Spleen (tissue), 7 donors: ENCODE measurements around the gene KSR1.

Experiments
- POLR2A ChIP-seq, 3 donors: fragments of 450-650 bp; IDR thresholded peaks; one replicate each; pipeline ENCODE4 v1.5.1; 2017; ENCODE audit warnings: antibody characterized with exemption in 3 of 3, mild to moderate bottlenecking in 1 of 3
- POLR2AphosphoS5 ChIP-seq, 3 donors: sonication (generic); formaldehyde crosslinking; IDR thresholded peaks; one replicate each; pipeline ENCODE4 v1.5.1; 2017; ENCODE audit warnings: antibody characterized with exemption in 3 of 3
- TF ChIP-seq, protein P1 (sequence below), 11 experiments: fragments of 200-600 bp in 7 of 11; fragments of 450-650 bp in 4 of 11; sonication (generic) in 4 of 11; IDR thresholded peaks in 8 of 11; conservative IDR thresholded peaks in 3 of 11; 1 replicate in 7 of 11; 2 replicates in 4 of 11; pipeline versions ENCODE4 v1.4.0 to v1.8.0; 2016 to 2021; ENCODE audit warnings: antibody characterized with exemption in 11 of 11, inconsistent platforms in 4 of 11, mild to moderate bottlenecking in 1 of 11
- donor health status: DM: no; HTN: no; CAD: no; lungs with moderate emphysema.
- donor health status: DM: no; HTN: no; CAD: no.
- donor health status: DM: no; HTN: no; CAD: no.

DNA sequence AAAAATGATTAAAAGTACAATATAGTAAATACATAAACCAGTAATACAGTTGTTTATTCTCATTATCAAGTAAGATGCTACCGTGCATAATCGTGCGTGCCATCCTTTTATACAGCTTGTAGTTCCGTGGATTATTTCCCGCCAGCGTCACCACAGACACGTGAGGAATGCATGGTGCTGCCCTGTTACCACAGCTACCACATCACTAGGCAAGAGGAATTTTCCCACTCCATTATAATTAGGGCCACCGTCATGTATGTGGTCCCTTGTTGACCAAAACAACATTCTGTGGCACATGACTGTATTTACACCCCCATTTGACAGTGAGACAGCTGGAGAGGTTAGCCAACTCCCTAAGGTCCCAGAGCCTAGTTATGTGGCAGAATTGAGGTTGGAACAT lies 144.2 kb downstream of the KSR1 start:
- TF ChIP-seq, protein P1, sequence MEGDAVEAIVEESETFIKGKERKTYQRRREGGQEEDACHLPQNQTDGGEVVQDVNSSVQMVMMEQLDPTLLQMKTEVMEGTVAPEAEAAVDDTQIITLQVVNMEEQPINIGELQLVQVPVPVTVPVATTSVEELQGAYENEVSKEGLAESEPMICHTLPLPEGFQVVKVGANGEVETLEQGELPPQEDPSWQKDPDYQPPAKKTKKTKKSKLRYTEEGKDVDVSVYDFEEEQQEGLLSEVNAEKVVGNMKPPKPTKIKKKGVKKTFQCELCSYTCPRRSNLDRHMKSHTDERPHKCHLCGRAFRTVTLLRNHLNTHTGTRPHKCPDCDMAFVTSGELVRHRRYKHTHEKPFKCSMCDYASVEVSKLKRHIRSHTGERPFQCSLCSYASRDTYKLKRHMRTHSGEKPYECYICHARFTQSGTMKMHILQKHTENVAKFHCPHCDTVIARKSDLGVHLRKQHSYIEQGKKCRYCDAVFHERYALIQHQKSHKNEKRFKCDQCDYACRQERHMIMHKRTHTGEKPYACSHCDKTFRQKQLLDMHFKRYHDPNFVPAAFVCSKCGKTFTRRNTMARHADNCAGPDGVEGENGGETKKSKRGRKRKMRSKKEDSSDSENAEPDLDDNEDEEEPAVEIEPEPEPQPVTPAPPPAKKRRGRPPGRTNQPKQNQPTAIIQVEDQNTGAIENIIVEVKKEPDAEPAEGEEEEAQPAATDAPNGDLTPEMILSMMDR (IDR thresholded peaks at IDR 0.05 in 8 of 11, conservative IDR thresholded peaks at IDR 0.05 in 3 of 11): no peak
- TF ChIP-seq POLR2A (IDR thresholded peaks at IDR 0.05) (no peak), POLR2AphosphoS5 (IDR thresholded peaks at IDR 0.05) (no peak)
